WTC11 (cell line): ENCODE data around the gene SMURF1. TPM values are rescaled to one million over a fixed set of nuclear protein-coding genes. Genes with fewer than 3 reads are reported as not detected.

Experiments used
- ATAC-seq: fragments of 200-7000 bp; cut with Tn5 transposase; 2 replicates; pipeline ENCODE4 v1.10.0; 2021; ENCODE audit warnings: mild to moderate bottlenecking, moderate library complexity
- CTCF ChIA-PET: fragments of 300-600 bp; sonication (Branson Sonifier 250); formaldehyde crosslinking; loops from one replicate; lab custom pipeline; 2021; ENCODE audit warnings: antibody characterized with exemption; lab: Charles Lee
- POLR2A ChIA-PET: fragments of 350-600 bp; sonication (Branson Sonifier 250); formaldehyde crosslinking; loops from one replicate; lab custom pipeline; 2021; ENCODE audit warnings: antibody characterized with exemption; lab: Charles Lee
- DNase-seq: peaks from one replicate; pipeline ENCODE4 v3.0.0; 2021; ENCODE audit warnings: low spot score
- H3K27ac Mint-ChIP-seq: 2 replicates; pipeline ENCODE4 v1.8.0; 2021; ENCODE audit warnings: mixed read lengths
- H3K27me3 Mint-ChIP-seq: 2 replicates; pipeline ENCODE4 v1.8.0; 2021; ENCODE audit warnings: low read depth, mild to moderate bottlenecking, moderate library complexity, mixed read lengths
- H3K36me3 Mint-ChIP-seq: 2 replicates; pipeline ENCODE4 v1.8.0; 2021; ENCODE audit warnings: mixed read lengths
- H3K4me1 Mint-ChIP-seq: 2 replicates; pipeline ENCODE4 v1.8.0; 2022; ENCODE audit warnings: mixed read lengths
- H3K4me3 Mint-ChIP-seq: 2 replicates; pipeline ENCODE4 v1.8.0; 2021; ENCODE audit warnings: mild to moderate bottlenecking, moderate library complexity, mixed read lengths
- H3K9me3 Mint-ChIP-seq: 2 replicates; pipeline ENCODE4 v1.8.0; 2021; ENCODE audit warnings: mixed read lengths
- CTCF ChIP-seq: fragments of 200-600 bp; IDR thresholded peaks from 2 replicates; pipeline ENCODE4 v1.8.0; 2022; ENCODE audit warnings: antibody characterized with exemption
- E2F1 ChIP-seq: sonication (generic); formaldehyde crosslinking; IDR thresholded peaks from 2 replicates; pipeline ENCODE4 v1.8.0; 2022; ENCODE audit warnings: mild to moderate bottlenecking, missing genetic modification reagents
- ERG ChIP-seq: fragments of 250-450 bp; sonication (Bioruptor Pico); IDR thresholded peaks from 2 replicates; pipeline ENCODE4 v1.8.0; 2021; ENCODE audit warnings: mild to moderate bottlenecking
- IRF2 ChIP-seq: sonication (generic); formaldehyde crosslinking; IDR thresholded peaks from 2 replicates; pipeline ENCODE4 v1.8.0; 2022; ENCODE audit warnings: low read depth, missing genetic modification reagents, borderline replicate concordance
- MYBL2 ChIP-seq: sonication (generic); formaldehyde crosslinking; IDR thresholded peaks from 2 replicates; pipeline ENCODE4 v1.8.1; 2023; ENCODE audit warnings: mild to moderate bottlenecking, moderate library complexity, missing genetic modification reagents
- NR3C1 ChIP-seq: sonication (generic); formaldehyde crosslinking; conservative IDR thresholded peaks from 2 replicates; pipeline ENCODE4 v1.8.1; 2023; ENCODE audit warnings: low read depth, mild to moderate bottlenecking, missing genetic modification reagents
- OVOL2 ChIP-seq: fragments of 250-450 bp; sonication (Bioruptor Pico); IDR thresholded peaks from 2 replicates; pipeline ENCODE4 v1.9.0; 2021; ENCODE audit warnings: mild to moderate bottlenecking, borderline replicate concordance
- PRRX2 ChIP-seq: fragments of 250-450 bp; sonication (Bioruptor Pico); IDR thresholded peaks from 2 replicates; pipeline ENCODE4 v1.8.0; 2021; ENCODE audit warnings: mild to moderate bottlenecking
- SOX15 ChIP-seq: fragments of 250-450 bp; sonication (Bioruptor Pico); IDR thresholded peaks from 2 replicates; pipeline ENCODE4 v1.9.0; 2021; ENCODE audit warnings: mild to moderate bottlenecking
- TP53 ChIP-seq: sonication (generic); formaldehyde crosslinking; IDR thresholded peaks from 2 replicates; pipeline ENCODE4 v1.8.1; 2023; ENCODE audit warnings: mild to moderate bottlenecking, missing genetic modification reagents
- ZNF138 ChIP-seq: sonication (generic); formaldehyde crosslinking; conservative IDR thresholded peaks from 2 replicates; pipeline ENCODE4 v1.8.1; 2022; ENCODE audit warnings: mild to moderate bottlenecking, moderate library complexity, missing genetic modification reagents
- ZNF232 ChIP-seq: sonication (generic); formaldehyde crosslinking; IDR thresholded peaks from 2 replicates; pipeline ENCODE4 v1.8.0; 2022; ENCODE audit warnings: mild to moderate bottlenecking, missing genetic modification reagents
- ZNF281 ChIP-seq: sonication (generic); formaldehyde crosslinking; IDR thresholded peaks from 2 replicates; pipeline ENCODE4 v1.8.0; 2023; ENCODE audit warnings: mild to moderate bottlenecking, missing genetic modification reagents
- ZNF317 ChIP-seq: sonication (generic); formaldehyde crosslinking; IDR thresholded peaks from 2 replicates; pipeline ENCODE4 v1.8.1; 2023; ENCODE audit warnings: low read depth, mild to moderate bottlenecking, moderate library complexity, missing genetic modification reagents, borderline replicate concordance
- ZNF532 ChIP-seq: fragments of 250-450 bp; sonication (Bioruptor Pico); IDR thresholded peaks from 2 replicates; pipeline ENCODE4 v1.9.0; 2021; ENCODE audit warnings: mild to moderate bottlenecking, borderline replicate concordance
- total RNA-seq: library from RNA; stranded (reverse); gene quantifications from 3 replicates; pipeline ENCODE4 v1.2.3, GENCODE V29; 2021
- TF ChIP-seq, protein P1 (sequence below): fragments of 250-450 bp; sonication (Bioruptor Pico); conservative IDR thresholded peaks from 2 replicates; pipeline ENCODE4 v1.9.0; 2021; ENCODE audit warnings: mild to moderate bottlenecking
- TF ChIP-seq, protein P2 (sequence below): fragments of 250-450 bp; sonication (Bioruptor Pico); IDR thresholded peaks from 2 replicates; pipeline ENCODE4 v1.9.0; 2021; ENCODE audit warnings: moderate library complexity, mild to moderate bottlenecking, inconsistent platforms, borderline replicate concordance
- TF ChIP-seq, protein P3 (sequence below): sonication (generic); formaldehyde crosslinking; IDR thresholded peaks from 2 replicates; pipeline ENCODE4 v1.8.0; 2022; ENCODE audit warnings: mild to moderate bottlenecking, missing genetic modification reagents

SMURF1 gene
- total RNA-seq, 1 experiment from 2014 or later: 23.2 TPM

- Mint-ChIP-seq H3K36me3 (peaks cover 64% of the 10 kb centered on the region), H3K4me1 (no peaks in the 10 kb centered on the region), H3K27ac (no peak overlapping the region)
- CTCF ChIA-PET: interaction anchor here (1.9 kb wide), 1 partner anchor 23 kb away, joined by 5 read pairs; no protein-coding TSS in a partner anchor
- no peak for TF ChIP-seq SOX15 (CRISPR knock-in tag)
- TF ChIP-seq IRF2 (CRISPR knock-in tag): no peak
- no peak for TF ChIP-seq E2F1 (CRISPR knock-in tag)
- no peak for TF ChIP-seq ZNF138
- no peak for TF ChIP-seq TP53 (CRISPR knock-in tag)
- TF ChIP-seq PRRX2 (CRISPR knock-in tag): no peak
- no peak for TF ChIP-seq ERG (CRISPR knock-in tag)
- no peak for TF ChIP-seq ZNF281 (CRISPR knock-in tag)
- TF ChIP-seq, protein P1, sequence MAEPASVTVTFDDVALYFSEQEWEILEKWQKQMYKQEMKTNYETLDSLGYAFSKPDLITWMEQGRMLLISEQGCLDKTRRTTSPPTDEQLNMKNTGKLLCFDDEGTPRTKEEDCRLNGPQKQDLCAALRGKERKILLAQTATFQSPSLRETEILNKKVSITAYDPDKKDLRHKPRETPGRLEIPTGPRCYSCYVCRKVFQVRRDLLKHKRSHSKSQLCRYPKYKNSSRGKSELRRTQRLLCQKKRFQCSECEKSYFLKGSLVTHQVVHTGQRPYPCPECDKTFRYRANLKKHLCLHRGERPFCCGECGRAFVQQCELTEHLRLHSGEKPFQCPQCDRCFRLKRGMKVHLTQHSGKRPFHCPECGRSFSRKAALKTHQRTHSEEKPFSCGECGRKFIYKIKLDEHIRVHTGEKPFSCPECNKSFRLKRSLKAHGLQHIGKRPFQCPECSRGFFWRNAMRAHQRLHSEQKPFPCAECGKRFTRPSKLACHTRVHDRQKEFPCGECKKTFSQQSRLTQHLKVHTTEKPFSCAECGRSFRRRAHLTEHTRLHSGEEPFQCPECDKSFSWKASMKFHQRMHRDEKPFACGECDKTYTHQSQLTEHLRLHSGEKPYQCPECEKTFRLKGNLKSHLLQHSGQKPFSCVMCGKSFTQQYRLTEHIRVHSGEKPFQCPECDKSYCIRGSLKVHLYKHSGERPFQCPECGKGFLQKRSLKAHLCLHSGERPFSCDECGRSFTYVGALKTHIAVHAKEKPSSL: no peak
- no peak for TF ChIP-seq MYBL2
- TF ChIP-seq OVOL2 (CRISPR knock-in tag): no peak
- TF ChIP-seq ZNF532 (CRISPR knock-in tag): no peak
- no peak for TF ChIP-seq ZNF317 (CRISPR knock-in tag)
- TF ChIP-seq, protein P2, sequence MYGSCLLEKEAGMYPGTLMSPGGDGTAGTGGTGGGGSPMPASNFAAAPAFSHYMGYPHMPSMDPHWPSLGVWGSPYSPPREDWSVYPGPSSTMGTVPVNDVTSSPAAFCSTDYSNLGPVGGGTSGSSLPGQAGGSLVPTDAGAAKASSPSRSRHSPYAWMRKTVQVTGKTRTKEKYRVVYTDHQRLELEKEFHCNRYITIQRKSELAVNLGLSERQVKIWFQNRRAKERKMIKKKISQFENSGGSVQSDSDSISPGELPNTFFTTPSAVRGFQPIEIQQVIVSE (CRISPR knock-in tag): no peak
- no peak for TF ChIP-seq ZNF232 (CRISPR knock-in tag)
- TF ChIP-seq, protein P3, sequence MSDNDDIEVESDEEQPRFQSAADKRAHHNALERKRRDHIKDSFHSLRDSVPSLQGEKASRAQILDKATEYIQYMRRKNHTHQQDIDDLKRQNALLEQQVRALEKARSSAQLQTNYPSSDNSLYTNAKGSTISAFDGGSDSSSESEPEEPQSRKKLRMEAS (CRISPR knock-in tag): no peak
- no peak for TF ChIP-seq CTCF
- TF ChIP-seq NR3C1 (CRISPR knock-in tag): no peak
- TF ChIP-seq, all 79 proteins: peak for 0
- H3K27me3 Mint-ChIP-seq: no peaks in the 10 kb centered on the region
- POLR2A ChIA-PET: no interaction called here
- H3K9me3 Mint-ChIP-seq: no peaks in the 10 kb centered on the region
- DNase-seq (no peak), ATAC-seq (no peak)
- no peak overlapping the region for H3K4me3 Mint-ChIP-seq
Measured at GRCh38 chr7:99014113-99014985, 129.6 kb downstream of the SMURF1 start.
